Sigmoid colon (tissue), 7 donors: Measurements from ENCODE around the gene SPATA31C1. TPM values are rescaled to one million over a fixed set of nuclear protein-coding genes. Genes with fewer than 3 reads are reported as not detected.
A peak's percentile ranks its signal among the peaks of the same experiment; 100 is the strongest.

Source experiments
- DNase-seq: peaks from one replicate; pipeline ENCODE4 v3.0.0-alpha.2; 2019
- H3K27ac ChIP-seq, 4 donors: fragments of 200-600 bp; sonication (generic); one replicate each; pipeline ENCODE4 v1.5.1; 2016 to 2019; ENCODE audit warnings: mild to moderate bottlenecking in 1 of 4
- H3K27me3 ChIP-seq, 3 donors: fragments of 200-600 bp; sonication (generic); one replicate each; pipeline ENCODE4 v1.5.1; 2019; ENCODE audit warnings: mild to moderate bottlenecking in 1 of 3
- H3K36me3 ChIP-seq, 4 donors: fragments of 200-600 bp; sonication (generic); one replicate each; pipeline ENCODE4 v1.5.1; 2016 to 2019
- H3K4me1 ChIP-seq, 4 donors: fragments of 200-600 bp; sonication (generic); one replicate each; pipeline ENCODE4 v1.5.1; 2017 to 2019
- H3K4me3 ChIP-seq, 4 donors: fragments of 200-600 bp; sonication (generic); one replicate each; pipeline ENCODE4 v1.5.1; 2017 to 2019; ENCODE audit warnings: mild to moderate bottlenecking in 2 of 4, moderate library complexity in 1 of 4
- H3K9me3 ChIP-seq, 4 donors: fragments of 200-600 bp in 3 of 4; sonication (generic) in 3 of 4; one replicate each; pipeline versions ENCODE4 v1.5.1 to v1.6.1; 2013 to 2019
- EP300 ChIP-seq, 4 donors: sonication (generic); formaldehyde crosslinking; IDR thresholded peaks; one replicate each; pipeline ENCODE4 v1.6.1; 2017; ENCODE audit warnings: antibody characterized with exemption in 4 of 4
- POLR2A ChIP-seq, 2 donors: fragments of 450-650 bp; IDR thresholded peaks; one replicate each; pipeline ENCODE4 v1.6.1; 2016; ENCODE audit warnings: antibody characterized with exemption in 2 of 2, mild to moderate bottlenecking in 2 of 2, moderate library complexity in 2 of 2
- POLR2AphosphoS5 ChIP-seq, 4 donors: sonication (generic); formaldehyde crosslinking; IDR thresholded peaks; one replicate each; pipeline ENCODE4 v1.6.1; 2017; ENCODE audit warnings: antibody characterized with exemption in 4 of 4
- WGBS, 2 donors: extraction: QIAGEN DNeasy Blood & Tissue Kit; methylation state at CpG; one replicate each; pipeline ENCODE4 v1.1.7; 2013; 5-methylcytosine and 5-hydroxymethylcytosine counted together
- intact Hi-C: fragments of 100-400 bp; cut with DNase I; formaldehyde crosslinking; loops from one replicate; pipeline ENCODE4 v1.15.1; 2023
- polyA plus RNA-seq, 3 donors: library from polyadenylated mRNA; stranded (reverse); fragments of 200-250 nt; gene quantifications; one replicate each; pipeline ENCODE4 v1.2.3, GENCODE V29; 2013
- total RNA-seq, 4 donors: library from RNA; depleted of rRNA; stranded (reverse); fragments of >200 nt; gene quantifications; one replicate each; pipeline ENCODE4 v1.1.0, GENCODE V29; 2016
- TF ChIP-seq, protein P1 (sequence below), 4 experiments: fragments of 450-650 bp in 3 of 4; fragments of 200-600 bp in 1 of 4; IDR thresholded peaks; one replicate each; pipeline ENCODE4 v1.5.1; 2016 to 2019; ENCODE audit warnings: antibody characterized with exemption in 4 of 4, mild to moderate bottlenecking in 3 of 4, moderate library complexity in 2 of 4
- donor health status: healthy with polysubstance abuse.
- donor health status: Bipolar disorder and iron deficiency.
- donor health status: healthy.

The SPATA31C1 gene
- total and polyA plus RNA-seq, 7 donors: not detected

- DNase-seq: peak; percentile 91
- Histone ChIP-seq H3K27ac (peak overlapping the region in 3 of 4 donors; percentile 79 to 84 (median 80)), H3K36me3 (no peaks in the 10 kb centered on the region), H3K4me3 (no peak overlapping the region), H3K4me1 (peaks cover 0 to 65% (median 39%) of the 10 kb centered on the region in 4 donors), H3K9me3 (no peaks in the 10 kb centered on the region), H3K27me3 (no peaks in the 10 kb centered on the region)
- 82 to 92% methylated on average over 8 of the region's 8 CpGs for WGBS, 2 donors
- peak in 2 of 4 donors; percentile 15 to 27 for TF ChIP-seq POLR2AphosphoS5 (IDR thresholded peaks at IDR 0.05)
- TF ChIP-seq POLR2A (IDR thresholded peaks at IDR 0.05): no peak
- intact Hi-C loops: no loop called here
Observed at GRCh38 chr9:87872079-87872624, 45.6 kb upstream of the SPATA31C1 start.

GRCh38 chr9:87873607-87874303 is 44.0 kb upstream of the SPATA31C1 start:
- intact Hi-C loops: loop anchor here (2.0 kb wide), 1 partner anchor 147 kb away; the partner anchor contains the start of gene CTSL
- TF ChIP-seq, protein P1, sequence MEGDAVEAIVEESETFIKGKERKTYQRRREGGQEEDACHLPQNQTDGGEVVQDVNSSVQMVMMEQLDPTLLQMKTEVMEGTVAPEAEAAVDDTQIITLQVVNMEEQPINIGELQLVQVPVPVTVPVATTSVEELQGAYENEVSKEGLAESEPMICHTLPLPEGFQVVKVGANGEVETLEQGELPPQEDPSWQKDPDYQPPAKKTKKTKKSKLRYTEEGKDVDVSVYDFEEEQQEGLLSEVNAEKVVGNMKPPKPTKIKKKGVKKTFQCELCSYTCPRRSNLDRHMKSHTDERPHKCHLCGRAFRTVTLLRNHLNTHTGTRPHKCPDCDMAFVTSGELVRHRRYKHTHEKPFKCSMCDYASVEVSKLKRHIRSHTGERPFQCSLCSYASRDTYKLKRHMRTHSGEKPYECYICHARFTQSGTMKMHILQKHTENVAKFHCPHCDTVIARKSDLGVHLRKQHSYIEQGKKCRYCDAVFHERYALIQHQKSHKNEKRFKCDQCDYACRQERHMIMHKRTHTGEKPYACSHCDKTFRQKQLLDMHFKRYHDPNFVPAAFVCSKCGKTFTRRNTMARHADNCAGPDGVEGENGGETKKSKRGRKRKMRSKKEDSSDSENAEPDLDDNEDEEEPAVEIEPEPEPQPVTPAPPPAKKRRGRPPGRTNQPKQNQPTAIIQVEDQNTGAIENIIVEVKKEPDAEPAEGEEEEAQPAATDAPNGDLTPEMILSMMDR (IDR thresholded peaks at IDR 0.05): no peak
- TF ChIP-seq EP300 (IDR thresholded peaks at IDR 0.05) (no peak), POLR2AphosphoS5 (IDR thresholded peaks at IDR 0.05) (no peak), POLR2A (IDR thresholded peaks at IDR 0.05) (no peak)
- peak overlapping the region in 3 of 4 donors; percentile 79 to 84 (median 80) for H3K27ac ChIP-seq
- WGBS, 2 donors: 93 to 95% methylated on average over 5 of the region's 5 CpGs
- H3K9me3 ChIP-seq: peaks cover 0 to 4% (median 0%) of the 10 kb centered on the region in 4 donors
- H3K27me3 ChIP-seq: no peaks in the 10 kb centered on the region
- no peaks in the 10 kb centered on the region for H3K36me3 ChIP-seq
- no peak for DNase-seq
- peaks cover 0 to 68% (median 42%) of the 10 kb centered on the region in 4 donors for H3K4me1 ChIP-seq
- no peak overlapping the region for H3K4me3 ChIP-seq

- DNase-seq: no peak
- 39 to 57% methylated on average over 7 of the region's 7 CpGs for WGBS, 2 donors
- Histone ChIP-seq H3K36me3 (no peaks in the 10 kb centered on the region), H3K4me1 (peaks cover 0 to 73% (median 47%) of the 10 kb centered on the region in 4 donors), H3K9me3 (peaks cover 0 to 4% (median 0%) of the 10 kb centered on the region in 4 donors), H3K4me3 (no peak overlapping the region), H3K27ac (peak overlapping the region in 3 of 4 donors; percentile 79 to 84 (median 80)), H3K27me3 (no peaks in the 10 kb centered on the region)
- intact Hi-C loops: loop anchor here (2.0 kb wide), 1 partner anchor 147 kb away; the partner anchor contains the start of gene CTSL
- TF ChIP-seq POLR2A (IDR thresholded peaks at IDR 0.05): no peak
- no peak for TF ChIP-seq EP300 (IDR thresholded peaks at IDR 0.05)
- TF ChIP-seq POLR2AphosphoS5 (IDR thresholded peaks at IDR 0.05): no peak
- TF ChIP-seq, protein P1 (IDR thresholded peaks at IDR 0.05): no peak
Observed at GRCh38 chr9:87874304-87874623, 43.5 kb upstream of the SPATA31C1 start.

GRCh38 chr9:87875060-87875459 is 42.7 kb upstream of the SPATA31C1 start:
- intact Hi-C loops: loop anchor here (2.0 kb wide), 1 partner anchor 148 kb away; the partner anchor contains the start of gene CTSL
- no peaks in the 10 kb centered on the region for H3K27me3 ChIP-seq
- H3K27ac ChIP-seq: peak overlapping the region in 3 of 4 donors; percentile 79 to 84 (median 80)
- TF ChIP-seq POLR2AphosphoS5 (IDR thresholded peaks at IDR 0.05): no peak
- TF ChIP-seq EP300 (IDR thresholded peaks at IDR 0.05): no peak
- TF ChIP-seq, protein P1 (IDR thresholded peaks at IDR 0.05): no peak
- TF ChIP-seq POLR2A (IDR thresholded peaks at IDR 0.05): no peak
- H3K4me3 ChIP-seq: no peak overlapping the region
- peaks cover 0 to 73% (median 50%) of the 10 kb centered on the region in 4 donors for H3K4me1 ChIP-seq
- no peak for DNase-seq
- H3K36me3 ChIP-seq: no peaks in the 10 kb centered on the region
- peaks cover 0 to 4% (median 0%) of the 10 kb centered on the region in 4 donors for H3K9me3 ChIP-seq

- H3K27ac ChIP-seq: peak overlapping the region in 2 of 4 donors; percentile 5 to 84
- peaks cover 0 to 4% (median 0%) of the 10 kb centered on the region in 4 donors for H3K9me3 ChIP-seq
- H3K36me3 ChIP-seq: no peaks in the 10 kb centered on the region
- intact Hi-C loops: loop anchor here (2.0 kb wide), 1 partner anchor 149 kb away; the partner anchor contains the start of gene CTSL
- no peak for DNase-seq
- WGBS, 2 donors: 80 to 89% methylated on average over 5 of the region's 5 CpGs
- TF ChIP-seq, protein P1 (IDR thresholded peaks at IDR 0.05): no peak
- TF ChIP-seq POLR2A (IDR thresholded peaks at IDR 0.05) (no peak), EP300 (IDR thresholded peaks at IDR 0.05) (no peak), POLR2AphosphoS5 (IDR thresholded peaks at IDR 0.05) (no peak)
- no peak overlapping the region for H3K4me3 ChIP-seq
- H3K27me3 ChIP-seq: no peaks in the 10 kb centered on the region
- peaks cover 0 to 64% (median 48%) of the 10 kb centered on the region in 4 donors for H3K4me1 ChIP-seq
Observed at GRCh38 chr9:87875831-87876545, 41.8 kb upstream of the SPATA31C1 start.
